NCI-H526 (cell line): ENCODE data around the gene EGFR.
A peak's percentile ranks its signal among the peaks of the same experiment; 100 is the strongest.

Experiments used
- DNase-seq, 2 experiments: peaks; one replicate each; lab custom pipeline; 2025; lab: John Stamatoyannopoulos, UW

The EGFR gene

DNA sequence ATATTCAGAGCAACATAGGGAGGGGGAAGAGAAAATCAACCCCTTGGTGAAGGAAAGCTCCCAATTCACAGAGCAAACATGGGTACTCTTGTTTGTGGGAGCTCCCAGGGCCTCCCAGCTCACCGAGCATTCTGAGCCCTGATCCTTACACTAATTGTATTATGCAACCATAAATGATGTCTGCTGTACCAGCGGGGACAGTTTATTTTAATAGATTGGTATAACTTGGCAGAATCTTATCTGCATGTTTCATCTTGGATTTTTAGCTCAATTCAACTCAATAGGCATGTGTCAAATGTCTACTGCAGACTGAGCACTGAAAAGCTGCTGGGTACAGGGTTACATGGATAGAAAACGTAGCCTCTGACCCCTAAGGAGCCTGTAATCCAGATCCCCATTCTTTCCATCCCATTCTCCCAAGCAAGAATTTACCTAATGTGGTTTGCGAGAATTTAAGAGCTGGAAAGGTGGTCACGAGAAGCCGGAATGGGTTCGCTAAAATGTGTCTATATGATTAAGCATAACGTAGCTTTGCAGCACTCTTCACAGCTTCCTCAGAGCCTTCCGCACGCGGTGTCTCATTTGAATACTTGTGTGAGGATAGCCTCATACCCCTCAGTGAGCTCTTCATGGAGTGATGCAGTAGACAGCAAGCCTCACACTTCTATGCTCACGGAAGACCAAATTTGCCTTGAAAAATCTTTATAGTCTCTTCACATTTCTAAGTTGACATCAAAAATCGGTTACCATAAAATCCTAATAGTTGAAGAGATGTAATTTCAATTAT lies 18.3 kb downstream of the EGFR start:
- peak in 1 of 2 experiments; percentile 8 for DNase-seq

DNA sequence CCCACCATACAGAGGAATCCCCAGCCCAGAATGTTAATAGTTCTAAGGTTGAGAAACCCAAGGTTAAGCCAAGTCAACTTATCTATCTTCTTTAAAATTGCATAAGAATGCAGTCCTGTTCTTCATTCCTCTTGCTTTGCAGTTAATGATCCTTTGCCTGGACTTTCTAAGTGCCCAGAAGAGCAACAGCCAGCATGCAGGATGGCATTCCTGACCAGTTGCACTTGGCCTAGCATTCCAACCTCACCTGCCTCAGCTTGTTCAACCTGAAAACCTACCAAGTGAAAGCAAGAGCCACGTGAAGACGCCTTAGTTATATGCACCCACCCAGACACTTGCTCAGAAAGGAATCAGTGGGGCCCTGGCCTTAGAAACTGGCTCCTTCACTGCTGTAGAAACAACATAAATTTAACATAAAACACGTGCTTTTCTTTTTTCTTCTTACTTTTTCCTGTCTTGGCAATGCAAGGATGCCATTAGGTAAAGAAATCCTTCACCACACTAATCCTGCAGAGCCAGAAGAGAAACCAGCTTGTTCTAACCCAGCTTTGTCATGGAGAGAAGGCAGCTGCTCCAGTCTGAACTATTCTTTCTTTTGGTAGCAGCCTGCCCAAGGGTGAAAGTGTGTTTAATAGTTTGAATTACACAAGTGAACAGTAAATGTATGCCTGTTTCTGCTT lies 25.0 kb downstream of the EGFR start:
- DNase-seq, result no peak

DNA sequence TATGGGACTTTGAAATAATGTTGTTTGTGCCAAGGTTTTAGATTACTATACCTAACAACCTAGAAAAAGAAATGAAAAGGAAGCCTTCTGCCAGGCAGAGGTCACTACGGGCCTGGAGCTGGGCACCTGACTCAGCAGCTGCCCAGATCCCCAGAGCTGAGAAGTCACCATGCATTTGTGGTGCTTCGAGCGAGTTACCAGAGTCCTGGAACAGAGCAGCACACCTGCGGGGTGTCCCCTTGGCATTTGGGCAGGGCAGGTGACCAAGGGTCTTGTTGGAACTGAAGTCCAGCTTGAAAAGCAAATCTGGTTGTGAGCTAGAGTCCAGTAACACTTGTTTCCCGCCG lies 25.5 kb downstream of the EGFR start:
- DNase-seq, result no peak

DNA sequence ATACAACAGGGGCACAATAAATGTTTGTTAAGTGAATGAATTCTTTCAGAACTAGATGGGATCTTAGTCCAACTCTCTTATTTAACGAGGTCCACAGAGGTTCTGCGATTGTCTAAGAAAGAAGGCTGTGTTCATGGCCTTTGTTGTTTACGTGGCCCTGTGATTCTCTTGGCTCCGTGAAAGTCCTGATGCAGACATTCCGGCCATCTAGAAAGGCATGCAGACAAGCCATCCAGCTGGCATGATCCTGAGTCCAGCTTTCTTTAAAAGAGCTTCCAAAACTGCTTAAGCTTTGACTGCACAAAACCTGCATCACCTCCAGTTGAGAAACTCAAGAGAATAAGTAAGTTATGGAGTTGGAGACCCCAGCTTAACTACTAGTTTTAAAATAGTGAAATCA lies 26.0 kb downstream of the EGFR start:
- no peak for DNase-seq

DNA sequence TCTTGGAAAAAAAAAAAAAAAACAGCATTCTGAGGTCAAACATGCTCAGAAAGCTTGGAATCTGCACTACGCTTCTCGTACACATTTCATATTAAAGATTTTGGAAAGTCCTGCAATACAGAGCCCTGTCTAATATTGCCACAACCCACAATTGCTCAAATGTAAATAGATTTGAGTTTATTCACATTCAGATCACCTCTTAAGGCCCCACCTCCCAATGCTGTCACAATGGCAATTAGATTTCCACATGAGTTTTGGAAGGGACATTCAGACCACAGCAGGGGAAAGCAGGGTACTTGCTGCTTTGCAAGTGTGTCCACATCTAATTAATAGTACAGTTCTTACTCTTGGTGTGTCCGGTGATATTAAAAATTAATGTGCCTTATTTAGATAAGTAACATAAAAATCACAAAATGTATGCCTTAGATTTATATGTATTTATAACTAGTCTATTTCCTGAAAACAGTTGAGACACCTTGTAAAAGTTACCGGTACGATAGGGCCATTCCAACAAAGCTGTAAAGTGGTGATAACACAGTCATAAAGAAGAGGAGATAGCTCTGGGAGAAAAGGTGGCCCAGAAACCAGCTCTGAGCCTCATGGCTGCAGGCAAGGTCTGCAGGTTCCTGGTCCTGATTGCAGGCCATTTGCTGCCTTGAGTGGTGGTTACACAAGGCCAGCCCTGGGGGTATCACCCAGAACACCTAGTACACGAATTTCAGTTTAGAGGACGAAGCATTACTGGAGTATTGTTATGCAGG lies 27.9 kb downstream of the EGFR start:
- no peak for DNase-seq

DNA sequence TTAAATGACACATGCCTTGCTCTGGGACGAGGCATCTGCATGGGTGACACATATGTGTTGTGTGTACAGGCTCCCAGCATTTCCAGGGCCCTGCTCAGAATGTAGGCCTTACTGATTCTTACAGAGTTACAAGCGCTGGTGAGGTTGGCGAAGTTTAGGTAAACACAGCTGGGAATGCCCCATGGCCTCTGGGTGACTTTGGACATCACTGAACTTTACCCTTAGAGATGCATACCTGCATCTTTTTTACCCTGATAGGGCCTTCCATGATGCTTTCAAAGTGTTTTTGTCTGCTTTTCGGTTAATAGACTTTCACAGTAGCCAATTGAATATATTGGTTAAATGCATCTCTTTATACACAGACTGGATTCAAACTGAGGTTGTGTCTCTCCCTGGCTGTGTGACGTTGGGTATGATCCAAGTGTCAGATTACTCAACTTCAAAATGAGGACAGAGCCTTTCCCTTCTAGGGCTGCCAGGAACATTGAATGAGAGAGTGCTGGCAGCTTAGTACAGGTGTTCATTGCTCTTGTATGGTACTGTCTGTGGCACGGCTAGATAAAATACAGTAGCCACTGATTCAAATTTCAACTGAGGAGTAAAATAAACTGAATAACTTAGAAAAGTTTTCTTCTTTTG lies 29.5 kb downstream of the EGFR start:
- no peak for DNase-seq

DNA sequence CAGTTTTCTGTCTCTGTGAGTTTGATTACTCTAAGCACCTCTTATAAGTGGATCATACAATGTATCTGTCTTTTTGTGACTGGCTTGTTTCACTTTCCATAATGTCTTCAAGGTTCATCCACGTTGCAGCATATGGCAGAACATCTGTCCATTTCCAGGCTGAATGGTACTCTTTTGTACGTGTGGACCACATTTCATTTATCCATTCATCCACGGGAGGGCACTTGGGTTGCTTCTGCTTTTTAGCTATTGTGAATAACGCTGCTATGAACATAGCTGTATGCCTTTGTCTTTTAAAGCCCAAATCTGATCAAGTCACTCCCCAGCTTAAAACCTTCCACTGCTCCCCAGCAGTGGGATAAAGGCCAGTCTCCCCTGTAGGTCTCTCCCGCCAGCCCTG lies 31.5 kb downstream of the EGFR start:
- DNase-seq, result peak in 1 of 2 experiments; percentile 13

DNA sequence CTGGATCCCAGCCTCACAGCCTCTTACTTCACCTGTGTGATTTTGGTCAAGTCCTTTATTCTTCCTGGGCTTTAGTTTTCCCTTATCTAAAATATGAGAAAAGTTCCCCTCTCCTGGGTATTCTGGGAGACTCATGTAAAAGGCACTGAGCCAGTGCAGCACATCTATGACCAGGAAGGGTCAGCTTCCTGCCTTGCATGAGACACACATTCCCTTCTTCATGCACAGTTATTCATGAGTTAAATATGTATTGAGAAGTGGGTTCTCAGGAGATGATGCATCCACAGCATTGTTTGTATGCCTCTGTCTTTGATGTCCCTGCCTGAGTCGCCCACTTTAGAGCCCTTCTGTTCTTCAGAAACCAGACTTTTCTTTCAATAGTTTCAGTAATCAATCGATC lies 33.3 kb downstream of the EGFR start:
- DNase-seq, result no peak

DNA sequence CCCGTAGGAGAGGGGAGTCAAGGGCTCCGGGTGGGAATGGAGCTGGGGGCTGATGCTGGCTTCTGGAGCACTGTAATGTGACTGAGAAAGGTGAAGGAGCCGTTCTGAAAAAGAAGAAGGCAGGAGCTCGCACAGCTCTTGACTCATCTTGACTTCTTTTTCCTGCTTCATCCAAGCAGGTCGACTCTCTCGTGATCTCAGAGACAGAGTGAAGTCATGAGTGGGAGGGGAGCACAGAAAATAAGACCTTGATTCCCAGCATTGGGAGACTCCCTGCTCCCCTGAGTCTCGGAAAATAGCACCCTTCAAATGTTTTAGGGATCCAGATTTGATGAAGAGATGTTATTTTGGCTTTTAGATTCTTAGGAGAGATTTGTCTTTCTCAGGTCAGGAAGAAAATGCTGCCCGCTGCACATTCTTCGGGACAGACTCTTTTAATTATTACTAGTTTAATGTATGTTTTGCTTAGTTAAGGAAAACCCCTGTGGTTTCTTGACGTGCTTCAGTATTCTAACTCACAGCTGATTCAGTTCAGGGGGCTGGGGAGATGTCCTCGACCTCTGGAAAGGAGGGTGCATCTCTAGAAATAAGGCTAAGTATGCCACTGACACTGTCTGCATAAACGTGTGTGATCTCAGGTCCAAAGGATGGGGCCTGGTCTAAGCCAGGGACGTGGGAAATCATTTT lies 34.1 kb downstream of the EGFR start:
- DNase-seq, result no peak

DNA sequence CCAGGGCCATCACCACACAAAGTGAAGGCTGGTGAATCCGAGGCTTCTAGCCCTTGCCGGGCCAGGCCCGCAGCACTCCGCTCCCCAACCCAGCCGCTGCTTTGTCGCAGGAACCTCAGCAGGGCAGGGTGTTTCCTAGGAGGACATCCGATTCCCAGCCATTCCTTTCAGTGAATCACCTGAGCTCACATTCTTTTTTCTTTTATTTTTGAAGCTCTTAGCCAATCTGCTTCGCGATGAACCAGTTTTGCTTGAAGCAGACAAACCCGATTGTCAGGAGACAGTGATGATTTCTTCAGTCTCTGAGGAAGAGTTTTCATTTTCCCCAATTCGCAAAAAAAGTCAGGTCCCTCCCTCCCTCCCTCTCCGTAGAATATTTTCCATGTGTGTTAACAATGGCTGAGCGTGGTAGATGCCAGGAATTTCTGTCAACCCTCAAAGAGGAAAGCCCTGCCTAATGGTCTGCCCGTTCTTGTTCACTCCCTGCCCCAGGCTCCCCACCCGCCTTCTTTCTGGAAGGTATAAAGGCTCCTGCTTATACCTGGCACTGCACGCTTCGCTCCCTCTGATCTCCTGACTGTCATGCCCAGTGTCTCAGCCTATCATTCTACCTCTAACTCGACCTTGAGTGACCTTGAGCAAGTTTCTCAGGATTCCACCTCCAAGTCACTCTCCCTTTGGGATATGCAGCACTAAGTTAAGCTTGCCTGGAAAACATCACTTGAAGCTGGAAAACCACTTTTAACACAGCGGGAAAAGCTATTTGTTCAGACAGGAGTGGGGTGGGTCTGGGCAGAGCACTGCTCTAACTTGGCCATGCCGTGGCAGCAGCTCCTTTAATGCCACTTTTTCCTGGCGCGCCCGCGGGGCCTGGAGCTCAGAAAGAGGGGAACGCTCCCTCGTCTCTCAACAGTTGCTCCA lies 35.1 kb downstream of the EGFR start:
- no peak for DNase-seq

DNA sequence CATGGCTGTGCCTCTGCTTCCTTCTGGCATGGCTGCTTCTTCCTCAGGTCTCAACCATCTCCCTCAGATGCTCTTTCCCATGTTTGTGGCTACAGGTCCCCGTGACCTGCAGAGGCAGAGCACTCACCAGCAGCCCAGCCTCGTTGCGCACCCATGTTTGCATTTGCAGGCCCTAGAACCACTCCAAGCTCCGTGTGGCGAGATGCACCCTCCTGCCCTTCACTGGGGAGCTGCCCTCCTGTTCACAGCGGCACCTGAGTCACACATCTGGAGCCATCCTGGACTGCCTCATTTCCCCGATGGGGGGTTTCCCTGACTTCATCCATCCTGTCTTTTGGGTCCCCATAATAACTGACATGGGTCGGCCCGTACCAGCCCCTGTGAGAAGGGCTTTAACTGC lies 35.9 kb downstream of the EGFR start:
- DNase-seq, result no peak

DNA sequence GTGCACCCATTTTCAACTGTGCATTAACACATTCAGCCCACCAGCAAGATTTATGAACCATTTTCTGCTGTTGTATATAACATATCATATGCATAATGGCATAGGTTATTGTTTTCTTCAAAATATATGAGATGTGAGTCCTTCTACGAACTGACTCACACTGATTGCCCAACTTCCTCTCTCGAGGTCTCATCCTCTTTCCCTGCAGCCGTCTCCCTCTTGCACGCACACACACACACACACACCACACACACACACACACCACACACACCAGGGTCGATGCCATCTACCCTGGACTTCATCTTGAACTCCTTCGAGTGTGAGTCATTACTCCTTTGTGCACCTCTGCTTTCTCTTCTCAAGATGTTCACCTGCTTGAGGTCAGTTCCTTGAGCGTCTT lies 36.7 kb downstream of the EGFR start:
- no peak for DNase-seq

DNA sequence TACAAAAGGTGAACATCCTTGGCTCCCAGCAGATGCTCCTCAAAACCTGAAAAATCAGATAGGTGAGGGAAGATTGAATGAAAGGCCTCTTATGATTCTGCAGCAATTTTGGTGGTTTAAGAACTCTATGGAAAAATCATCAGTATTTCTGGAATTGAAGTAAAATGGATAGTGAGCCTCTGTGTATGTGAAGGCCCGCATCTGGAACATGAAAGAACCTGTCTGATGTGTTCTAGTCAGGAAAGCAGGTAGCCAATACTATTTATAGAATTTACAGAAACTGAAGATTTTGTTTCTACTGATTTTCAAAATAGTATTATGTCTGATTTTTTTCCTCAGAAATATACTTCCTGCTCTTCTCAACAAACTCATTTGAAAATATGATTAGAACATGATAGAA lies 37.3 kb downstream of the EGFR start:
- DNase-seq, result no peak

DNA sequence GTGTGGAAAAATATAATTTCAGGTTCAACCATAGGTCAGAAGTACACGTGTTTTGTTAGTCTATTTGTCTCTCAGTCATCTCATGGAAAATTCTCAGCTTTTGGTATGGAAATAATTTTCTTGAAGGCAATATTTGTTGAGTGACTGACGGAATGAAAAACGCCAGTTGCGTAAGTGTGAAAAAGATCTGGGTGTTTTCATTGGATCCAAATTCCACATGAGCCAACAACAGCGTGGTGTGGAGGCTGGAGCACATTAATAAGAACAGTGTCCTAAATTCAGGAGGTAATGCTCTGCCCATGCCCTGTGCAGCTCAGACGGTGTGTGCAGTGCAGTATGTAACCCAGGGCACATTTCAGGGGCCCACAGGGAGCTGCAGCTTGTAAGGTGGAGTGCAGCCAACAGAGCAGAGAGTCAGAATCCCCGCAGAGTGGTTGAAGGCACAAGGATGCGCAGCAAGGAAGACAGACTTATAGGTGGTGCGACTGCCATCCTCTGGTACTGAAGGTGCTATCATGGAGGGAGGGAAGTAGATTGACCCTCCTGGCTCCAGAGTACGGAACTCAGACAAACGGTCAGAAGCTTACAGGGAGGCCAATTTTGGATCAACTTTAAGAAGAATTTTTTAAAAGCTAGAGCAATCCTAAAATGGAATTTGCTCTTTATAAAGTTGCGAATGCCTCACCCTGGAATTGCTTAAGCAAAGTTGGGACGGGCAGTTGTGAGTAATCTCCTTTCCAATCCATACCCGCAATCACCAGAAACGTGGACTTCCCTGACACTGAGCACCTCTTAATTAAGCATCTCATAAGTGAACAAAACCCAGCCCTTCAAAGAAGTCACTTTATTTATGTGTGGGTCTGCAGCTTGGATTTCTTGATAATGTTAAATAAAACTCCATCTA lies 38.0 kb downstream of the EGFR start:
- DNase-seq, result no peak

DNA sequence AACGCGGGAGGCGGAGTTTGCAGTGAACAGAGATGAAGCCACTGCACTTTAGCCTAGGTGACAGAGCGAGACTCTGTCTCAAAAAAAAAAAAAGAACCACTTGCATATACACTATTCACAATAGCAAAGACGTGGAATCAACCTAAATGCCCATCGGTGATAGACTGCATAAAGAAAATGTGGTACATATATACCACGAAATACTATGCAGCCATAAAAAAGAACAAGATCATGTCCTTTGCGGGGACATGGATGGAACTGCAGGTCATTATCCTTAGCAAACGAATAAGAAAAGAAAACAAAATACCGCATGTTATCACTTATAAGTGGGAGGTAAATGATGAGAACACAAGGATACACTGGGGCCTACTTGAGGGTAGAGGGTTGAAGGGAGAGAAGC lies 39.5 kb downstream of the EGFR start:
- no peak for DNase-seq

DNA sequence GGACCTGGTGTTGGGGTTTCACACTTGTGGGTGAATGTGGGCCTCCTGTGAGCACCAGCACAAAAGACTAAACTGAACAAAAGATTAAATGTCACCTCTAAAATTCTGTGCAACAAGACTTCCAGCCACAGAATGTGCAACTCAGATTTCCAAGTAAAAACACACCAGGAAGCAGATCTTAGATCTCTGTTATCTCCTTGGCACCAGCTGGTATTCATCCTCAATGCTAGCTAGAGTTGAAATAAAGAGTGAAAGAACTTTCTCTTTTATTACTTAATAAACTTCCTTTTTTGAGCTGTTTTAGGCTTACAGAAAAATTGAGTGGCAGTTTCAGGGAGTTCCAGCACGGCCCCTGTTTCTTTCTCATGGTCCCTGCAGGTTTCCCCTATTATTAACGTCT lies 40.2 kb downstream of the EGFR start:
- no peak for DNase-seq

DNA sequence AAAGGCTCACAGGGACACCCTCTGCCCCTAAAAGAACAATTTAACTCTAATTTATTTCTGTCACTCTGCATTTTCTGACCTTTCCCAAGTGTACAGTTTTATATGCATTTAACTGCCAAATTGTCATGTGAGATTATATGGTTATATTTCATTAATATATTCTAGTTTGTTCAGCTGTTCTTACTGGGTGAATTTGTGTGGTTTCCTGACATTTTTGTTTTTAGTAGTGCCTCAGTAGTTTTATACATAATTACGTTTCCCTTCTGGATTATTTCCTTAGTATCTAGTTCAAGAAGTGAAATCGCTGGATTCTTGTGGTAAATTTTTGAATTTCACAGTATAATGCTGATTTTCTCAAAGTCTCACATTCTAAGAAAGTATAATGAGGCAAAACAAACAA lies 41.3 kb downstream of the EGFR start:
- no peak for DNase-seq

DNA sequence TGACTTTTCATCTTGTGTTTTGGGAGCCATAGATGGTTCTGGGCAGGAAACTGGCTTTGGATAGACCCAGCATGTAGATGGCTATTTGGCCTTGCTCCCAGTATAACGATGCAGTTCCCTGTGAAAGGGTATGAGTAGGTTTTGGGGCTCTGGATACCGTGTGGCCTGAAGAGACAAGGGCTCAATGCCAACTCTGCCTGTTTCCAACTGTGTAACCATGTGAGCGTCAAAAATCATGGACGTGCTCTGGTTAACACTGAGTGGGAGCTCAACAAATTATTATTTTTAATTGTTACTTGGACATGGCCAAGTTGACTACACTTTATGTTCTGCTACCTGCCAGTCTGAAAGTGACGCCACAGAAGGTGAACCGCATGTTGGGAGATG lies 41.8 kb downstream of the EGFR start:
- DNase-seq, result no peak

DNA sequence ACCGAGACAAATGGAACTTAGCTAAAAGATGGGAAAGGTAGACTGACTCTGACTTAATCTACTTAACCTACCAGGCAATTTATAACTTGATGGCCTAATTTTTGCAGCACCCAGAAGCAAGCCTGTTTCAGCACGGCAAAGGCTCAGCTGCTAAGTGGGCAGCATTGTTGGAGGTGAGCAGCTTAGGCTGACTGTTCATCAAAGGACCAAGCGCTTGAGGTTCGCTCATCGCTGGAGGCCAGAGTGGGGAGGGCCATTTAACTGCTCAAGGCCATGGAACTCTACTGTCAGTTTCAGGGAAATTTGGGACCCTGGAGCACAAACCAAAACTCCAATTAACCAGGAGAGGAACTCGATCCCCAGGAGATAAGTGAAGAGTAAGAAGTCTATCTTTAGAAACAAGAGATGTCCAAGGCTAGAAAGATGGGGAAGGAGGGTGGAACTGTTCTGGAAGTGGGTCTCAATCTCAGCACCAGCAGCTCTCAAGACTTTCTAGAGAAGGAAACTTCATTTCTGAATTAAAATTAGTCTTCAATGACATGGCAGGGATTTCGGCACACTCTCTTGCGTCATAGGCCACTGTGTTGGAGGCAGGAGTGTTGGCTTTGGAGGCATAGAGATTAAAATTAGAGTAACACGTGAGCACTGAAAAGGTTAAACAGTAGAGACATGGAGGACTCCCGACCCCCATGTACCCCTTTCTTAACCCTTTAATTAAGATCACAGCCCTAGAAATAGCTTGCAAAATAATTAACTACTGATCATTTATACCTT lies 43.1 kb downstream of the EGFR start:
- DNase-seq, result no peak
